Measurements from ENCODE around the gene EFCAB9. TPM values are rescaled to one million over a fixed set of nuclear protein-coding genes. Genes with fewer than 3 reads are reported as not detected.
A peak's percentile ranks its signal among the peaks of the same experiment; 100 is the strongest.

The EFCAB9 gene
- total and polyA plus RNA-seq, 2 of the 8 experiments (the other 6 are each of a cell fraction or from before 2014, with no cell fraction given) = not detected

- TF ChIP-seq SIN3A (conservative IDR thresholded peaks at IDR 0.05 in 1 of 2, IDR thresholded peaks at IDR 0.05 in 1 of 2; ENCODE audit: low read depth in 1 of 2, low read length in 2 of 2) = peak in 1 of 2 experiments; percentile 51; a peak in 1 of 4 replicates
Observed at GRCh38 chr5:172188033-172188892, 5.7 kb upstream of the EFCAB9 start, which contains the start of gene STK10 (continued).

All from H1 (cell line).